HG02981 (cell line): ENCODE measurements around the gene METTL25B.

ENCODE experiments used
- ATAC-seq: cut with Tn5 transposase; IDR thresholded peaks from one replicate; pipeline ENCODE4 v1.9.1; 2021; ENCODE audit warnings: mild to moderate bottlenecking, moderate library complexity; ENCODE audit not compliant: unreplicated experiment

Gene METTL25B

DNA sequence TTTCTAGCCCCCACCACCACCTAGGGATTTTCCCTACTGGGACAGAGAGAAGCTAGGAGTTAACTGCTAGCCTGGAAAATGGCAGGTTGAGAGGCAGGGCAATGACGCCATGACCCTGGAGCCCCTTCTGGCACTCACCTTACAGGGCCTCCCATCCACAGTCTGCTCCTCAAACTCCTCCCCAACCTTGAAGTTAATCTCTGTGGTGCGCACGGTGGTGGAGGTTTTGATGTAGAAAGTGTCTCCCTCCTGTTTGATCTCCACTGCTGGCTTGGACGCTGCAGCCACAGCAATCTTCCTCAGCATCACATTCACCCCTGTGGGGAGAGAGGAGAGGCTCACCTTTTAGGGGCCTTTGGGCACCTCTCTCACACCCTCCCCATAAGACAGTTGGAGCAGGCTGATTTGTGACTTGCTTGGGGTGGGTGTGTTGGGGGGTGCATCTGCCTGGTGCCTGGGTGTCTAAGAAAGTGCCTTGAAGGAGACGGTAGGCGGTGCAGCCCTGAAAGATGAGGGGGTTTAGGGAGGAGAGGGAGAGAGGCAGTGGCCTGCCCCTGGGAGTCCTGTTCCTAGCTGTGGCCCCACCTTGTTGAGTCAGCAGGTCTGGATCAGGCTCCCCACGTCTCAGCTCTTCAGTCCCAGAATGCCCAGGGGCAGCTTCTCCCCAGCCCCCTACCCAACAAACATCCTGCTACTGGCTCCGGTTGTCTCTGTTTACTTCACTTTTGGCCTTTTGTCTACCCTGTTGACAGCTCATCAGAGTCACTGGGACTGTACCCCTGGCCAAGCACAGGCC lies 27.3 kb upstream of the METTL25B start:
- ATAC-seq, result no peak

DNA sequence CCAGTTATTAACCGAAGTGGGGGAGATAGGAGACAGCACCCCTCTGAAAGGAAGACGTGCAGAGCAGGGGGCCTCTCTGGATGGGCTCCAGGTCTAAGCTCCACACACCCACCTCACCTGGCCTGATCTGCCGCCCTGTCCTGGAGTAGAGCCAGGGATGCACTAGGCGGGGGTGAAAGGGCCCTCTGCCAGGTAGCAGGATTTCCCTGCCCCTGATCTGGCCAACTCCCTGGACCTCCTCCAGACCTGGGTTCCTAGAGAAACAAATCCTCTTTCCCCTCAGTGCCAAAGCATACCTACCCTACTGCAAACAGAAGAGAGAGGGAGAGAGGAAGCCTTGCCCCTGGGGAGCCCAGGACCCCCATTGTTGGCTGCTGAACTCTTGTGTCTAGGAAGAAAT lies 24.9 kb upstream of the METTL25B start:
- no peak for ATAC-seq

DNA sequence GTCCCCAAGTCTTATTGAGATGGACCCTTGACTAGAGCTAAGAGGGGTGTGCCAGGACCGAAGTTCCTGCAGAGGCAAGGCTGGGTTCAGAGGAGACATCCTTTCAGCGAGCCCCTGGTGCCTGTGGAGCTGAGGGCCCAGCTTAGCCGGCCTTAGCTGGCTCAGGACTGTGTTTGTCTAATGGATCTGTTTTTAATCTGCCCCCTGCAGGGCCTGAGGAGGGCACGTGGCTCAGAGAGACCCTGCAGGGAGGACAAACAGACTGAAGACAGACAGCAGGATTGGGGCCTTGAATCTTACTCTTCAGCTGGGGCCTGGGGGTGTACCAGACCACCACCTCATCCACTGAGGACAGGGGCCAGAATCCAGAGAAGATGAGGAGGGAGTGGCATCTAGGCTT lies 24.5 kb upstream of the METTL25B start:
- ATAC-seq, result no peak

DNA sequence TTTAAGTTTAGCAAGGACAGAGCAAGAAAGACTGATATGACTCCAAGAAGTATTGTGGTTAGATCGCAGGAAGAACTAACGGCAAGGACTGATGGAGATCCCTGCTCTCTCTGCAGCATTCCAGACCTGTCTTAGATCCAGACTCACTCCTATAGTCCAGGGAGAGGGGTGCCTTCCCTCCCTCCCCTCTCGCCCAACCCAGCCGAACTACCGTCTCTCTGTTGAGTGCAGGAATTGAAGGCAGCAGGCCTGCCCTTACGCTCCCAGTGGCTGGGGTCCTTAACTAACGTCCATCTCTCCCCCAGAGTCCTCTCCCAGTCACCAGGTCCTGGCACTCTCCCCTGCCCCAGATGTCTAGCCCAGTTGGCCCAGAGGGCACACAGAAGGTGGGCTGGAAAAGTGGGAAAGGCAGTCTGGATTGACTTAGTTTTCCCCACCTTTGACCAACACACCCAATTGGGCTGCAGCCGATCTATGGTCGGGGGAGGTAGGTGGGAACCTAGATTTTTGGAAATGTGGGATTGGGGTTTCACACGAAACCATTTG lies 24.0 kb upstream of the METTL25B start:
- ATAC-seq, result no peak

DNA sequence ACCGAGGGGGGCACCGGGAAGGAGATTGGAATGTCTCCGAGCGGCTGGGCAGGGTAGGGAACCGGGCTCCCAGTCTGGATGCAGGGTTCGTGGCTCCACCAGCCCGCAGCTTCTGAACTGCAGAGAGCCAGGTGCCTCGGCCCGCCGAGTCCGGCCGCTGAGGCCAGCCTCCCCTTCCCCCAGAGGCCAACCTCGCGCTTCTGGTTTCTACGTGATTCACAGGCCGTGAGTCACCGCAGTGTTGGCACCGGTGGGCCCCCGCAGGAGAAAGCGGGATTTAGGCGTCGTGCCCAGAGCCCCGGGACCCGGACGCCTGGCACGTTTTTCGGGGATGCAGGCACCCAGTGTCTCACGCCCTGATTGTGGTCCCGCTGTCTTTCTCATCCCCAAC lies 23.3 kb upstream of the METTL25B start:
- no peak for ATAC-seq

DNA sequence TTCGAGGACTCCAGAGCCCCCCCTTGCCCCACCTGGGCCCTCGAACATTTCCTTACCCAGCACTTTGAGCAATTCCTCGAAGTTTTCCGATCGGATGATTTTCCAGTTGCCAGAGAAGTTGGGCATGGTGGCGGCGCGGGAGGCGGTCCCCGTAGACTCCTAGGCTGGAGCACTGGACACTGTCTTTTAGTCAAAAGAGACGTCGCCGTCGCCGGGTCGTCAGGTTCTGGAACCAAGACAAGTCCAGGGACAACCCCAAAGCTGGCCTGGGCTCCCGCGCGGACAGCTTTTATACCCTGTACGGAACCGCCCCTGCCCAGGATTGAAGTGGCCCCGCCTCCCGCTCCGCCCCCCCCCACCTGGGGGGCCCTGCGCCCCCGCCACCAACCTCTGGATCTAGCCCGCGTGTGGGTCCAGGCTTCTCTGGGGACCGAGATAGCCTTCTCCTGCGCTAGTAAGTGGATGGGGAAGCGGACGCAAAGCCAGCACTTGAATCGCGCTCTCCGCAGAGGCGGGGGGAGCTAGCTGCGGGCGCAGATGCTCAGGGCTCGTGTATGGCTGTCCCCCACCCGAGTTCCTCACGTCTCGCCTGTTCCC lies 22.9 kb upstream of the METTL25B start, which contains the start of gene CRABP2:
Gene CRABP2, minus strand, starts transcription at position 263 of the 597 bp plus-strand sequence. Its CDS starts 137 bp downstream, at position 126.
- no peak for ATAC-seq

DNA sequence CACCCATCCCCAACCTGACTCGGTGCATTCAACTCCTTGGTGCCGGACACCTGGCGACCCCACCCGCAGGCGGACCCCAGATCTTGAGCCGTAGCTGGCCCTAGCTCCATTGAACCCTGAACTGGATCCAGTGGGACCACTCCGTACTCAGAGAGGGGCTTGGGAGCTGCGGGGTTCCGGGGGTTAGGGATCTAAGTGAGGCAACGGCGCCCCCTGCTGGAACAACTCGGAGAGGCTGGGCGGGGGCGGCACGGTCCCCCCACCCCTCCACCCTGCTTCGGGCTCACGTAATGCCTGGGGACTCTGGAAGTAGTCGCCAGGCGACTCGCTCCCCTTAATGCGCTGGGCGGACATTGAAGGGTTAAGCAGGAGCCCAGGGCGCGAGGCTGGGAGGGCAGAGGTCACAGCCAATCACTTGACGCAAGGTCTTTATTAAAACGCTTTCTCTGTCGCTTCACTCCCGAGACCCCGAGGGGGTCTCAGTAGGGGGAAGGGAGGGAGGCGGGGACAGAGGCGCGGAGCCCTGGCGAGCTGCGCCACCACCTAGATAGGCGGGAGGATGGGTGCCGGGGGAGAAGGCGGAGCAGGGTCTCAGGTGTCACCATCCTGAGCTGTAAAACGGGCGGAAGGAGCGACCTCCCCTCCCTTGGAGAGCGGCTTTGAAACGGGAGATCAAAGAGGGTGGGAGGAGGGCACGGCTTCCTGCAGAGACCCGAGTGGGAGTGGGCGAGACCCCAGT lies 22.2 kb upstream of the METTL25B start:
- no peak for ATAC-seq

DNA sequence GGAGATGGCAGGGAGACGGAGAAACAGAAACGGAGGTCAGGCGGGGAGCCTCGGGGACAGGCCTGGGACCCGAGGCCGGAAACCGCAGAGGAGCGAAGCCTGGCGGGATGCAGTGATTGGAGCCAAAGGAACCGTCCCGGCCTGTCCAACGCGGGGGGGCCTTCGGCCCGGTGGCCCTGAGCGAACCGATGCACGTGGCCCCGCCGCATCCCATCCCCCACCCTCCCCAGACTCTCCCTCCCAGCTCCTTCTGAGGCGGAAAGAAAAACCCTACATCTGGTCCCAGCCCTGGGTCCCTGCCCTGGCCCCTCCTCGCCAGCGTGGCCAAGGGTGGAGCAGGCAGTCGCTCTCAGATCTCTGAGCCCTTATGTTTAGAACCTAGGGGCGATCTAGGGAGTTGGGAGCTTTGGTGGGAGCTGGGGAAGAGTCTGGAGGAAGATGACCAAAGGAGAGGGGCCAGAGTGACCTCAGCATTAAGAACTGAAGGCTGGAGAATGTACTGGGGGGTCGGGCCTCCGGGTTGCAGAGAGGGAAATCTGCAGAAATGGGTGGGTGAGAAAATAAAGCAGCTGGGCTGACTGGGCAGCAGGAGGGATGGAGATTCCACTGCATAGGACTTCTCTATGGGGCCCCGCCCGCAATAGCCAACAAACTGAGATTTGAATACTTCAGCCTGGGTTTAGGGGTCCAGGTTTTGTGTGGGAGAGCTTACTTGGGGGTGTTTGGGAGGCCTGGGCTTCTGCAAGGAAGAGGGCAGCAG lies 21.4 kb upstream of the METTL25B start:
- ATAC-seq, result no peak

DNA sequence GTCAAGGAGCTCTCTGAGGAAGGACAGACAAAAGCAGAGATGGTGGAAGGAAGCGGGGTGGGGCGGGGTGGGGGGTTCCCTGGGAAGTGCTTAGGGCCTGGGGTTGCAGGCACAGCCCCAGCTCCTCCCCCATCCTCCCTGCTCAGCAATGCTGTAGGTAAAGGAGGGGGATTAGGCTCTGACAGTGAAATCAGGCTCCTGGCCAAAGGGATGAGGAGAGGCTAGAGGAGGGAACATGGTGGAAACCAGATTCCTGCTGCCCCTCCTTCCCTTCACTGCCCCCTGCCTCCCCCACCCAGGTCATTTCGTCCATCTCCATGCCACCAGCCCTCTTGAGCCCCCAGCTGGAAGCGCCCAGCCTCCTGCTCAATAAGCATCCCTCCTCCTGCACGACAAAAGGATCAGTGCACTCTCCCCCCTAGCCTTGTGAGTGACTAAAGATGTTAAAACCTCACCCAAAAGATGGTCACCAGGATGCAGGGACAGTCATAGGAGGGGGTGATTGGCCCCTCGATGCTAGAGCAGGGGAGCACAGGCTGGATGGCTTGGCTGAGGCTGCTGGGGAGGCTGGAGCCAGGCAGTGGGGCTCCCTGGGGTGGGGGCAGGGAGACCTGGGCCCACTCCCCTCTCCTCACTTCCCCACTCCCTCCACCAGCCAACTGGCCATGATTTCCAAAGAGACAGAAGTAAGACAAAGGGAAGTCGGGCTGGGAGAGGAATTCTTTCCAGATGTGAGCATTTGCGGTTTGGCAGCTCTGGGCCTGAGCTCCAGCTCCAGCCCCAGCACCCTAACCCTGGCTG lies 20.7 kb upstream of the METTL25B start:
- ATAC-seq, result no peak

DNA sequence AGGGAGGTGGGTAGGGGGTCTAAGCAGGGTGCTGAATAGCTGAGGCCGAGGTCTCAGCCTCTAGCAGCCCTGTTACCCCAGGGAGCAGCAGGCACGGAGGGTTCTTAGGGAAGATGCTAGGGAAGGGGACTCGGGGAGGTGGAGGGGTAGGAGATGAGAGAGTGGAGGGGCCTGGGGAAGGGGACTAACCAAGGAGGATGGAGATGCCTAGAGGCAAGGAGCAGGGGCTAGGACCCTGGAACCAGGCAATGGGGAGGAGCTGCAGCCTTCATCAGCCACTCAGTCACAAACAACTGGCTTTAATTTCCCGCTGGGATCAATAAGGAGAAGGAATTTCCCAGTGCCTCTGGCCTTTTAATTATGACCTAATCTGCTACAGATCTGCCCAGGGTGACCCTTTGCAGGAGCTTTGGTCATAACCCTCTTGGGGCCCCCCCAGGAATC lies 20.0 kb upstream of the METTL25B start:
- ATAC-seq, result no peak

DNA sequence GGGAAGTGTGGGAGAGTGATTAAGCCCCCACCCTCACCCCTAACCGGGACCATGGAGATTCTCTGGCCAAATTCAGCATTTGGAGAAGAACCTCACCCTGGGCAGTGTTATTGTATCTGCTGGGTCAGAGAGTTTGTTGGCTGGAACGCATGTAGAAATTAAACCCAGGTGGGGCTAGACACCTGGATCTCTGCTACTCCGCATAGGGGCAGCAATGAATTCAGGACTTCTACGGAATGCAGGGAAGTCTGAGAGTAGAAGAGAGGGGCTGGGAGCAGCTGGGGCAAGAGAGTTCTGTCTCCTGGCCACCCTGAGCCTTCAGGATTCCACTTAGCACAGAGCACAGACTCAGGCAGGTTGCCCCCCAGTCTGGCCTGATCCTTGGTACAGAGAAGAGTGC lies 19.2 kb upstream of the METTL25B start:
- ATAC-seq, result no peak

DNA sequence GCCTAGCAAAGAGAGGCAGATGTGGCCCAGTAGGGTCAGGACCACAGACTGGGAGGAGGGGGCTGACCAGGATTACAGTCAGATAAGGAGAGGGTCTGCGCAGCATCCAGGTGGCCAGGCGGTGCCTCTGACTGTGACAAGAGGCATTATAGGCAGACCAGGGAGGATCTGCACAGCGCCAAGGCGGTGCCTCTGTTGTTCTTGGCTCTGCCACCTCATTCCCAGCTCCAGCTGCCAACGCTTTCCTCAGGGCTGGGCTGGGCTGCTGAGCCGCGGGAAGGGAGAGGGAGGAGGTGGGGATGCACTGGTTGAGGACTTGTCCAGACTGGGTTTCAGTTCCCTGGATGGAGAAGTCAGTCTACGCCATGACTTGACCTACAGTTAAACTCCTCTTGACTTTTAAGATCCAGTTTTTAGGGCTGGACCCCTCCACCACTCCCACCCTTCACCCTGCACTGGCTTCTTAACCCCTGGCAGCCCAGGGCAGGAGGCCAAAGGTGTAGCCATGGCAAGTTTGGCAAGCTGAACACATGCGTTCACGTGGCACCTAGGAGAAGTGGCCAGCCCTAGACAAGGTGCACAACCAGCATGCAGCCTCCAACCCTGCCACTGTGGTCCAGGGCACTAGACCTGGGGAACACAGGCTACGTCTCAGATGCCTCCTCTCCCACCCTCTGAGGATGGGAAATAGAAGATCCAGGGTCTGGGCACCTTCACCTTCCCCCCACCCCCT lies 18.3 kb upstream of the METTL25B start:
- no peak for ATAC-seq

DNA sequence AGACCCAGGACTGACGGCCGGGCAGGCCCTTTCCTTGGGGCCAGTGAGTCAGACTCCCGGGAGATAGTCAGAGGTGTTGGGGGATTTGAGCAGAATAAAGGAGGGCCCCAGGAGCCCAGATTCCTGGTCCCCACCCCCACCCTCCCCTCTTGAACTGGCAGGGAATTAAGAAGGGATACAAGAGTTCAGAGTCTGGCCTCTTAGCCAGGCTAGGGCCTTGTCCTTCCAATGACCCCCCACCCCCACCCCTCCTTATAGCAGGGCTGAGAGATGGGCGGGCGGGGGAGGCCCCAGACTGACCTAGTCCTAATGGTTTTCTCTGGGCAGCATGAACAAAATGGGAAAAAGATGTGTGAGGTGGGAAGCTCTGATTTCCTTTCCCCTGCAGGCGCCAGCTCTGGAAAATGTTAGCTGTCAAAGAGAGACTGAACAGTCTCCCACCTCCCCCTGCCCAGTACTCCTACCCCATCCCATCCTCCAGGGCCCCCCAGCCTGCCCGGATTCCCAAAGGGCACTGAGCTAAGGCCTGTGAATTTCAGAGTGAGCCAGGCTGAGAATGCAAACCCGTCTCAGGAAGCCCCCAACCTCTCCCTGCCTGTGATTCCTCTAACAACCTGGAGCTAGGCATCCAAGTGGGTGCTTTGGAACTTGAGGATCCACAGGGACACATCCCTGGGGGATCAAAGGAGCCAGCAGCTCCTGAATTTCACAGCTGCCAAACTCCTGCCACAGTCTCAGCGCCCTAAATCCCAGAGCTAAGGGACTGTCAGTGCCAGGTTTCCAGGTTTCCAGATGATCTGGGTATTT lies 17.1 kb upstream of the METTL25B start:
- ATAC-seq, result no peak

DNA sequence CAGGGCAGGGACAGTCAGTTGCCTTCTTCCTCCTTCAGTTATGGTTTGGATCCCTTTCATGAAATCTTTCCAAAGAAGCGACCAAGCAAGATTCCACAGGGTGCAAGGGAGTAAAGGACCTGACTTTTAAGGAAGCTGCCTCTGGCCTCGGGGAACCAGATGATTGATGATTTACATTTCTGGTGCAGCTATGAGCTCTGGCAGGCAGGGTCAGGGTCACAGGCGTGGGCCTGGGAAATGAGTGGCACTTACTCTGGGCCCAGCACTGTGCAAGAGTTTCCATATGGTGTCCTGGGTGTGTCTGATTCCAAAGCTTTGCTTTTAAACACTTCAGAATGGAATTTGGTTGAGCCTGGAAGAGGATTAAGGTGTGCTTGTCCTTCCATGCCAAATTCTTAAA lies 15.6 kb upstream of the METTL25B start:
- ATAC-seq, result no peak

DNA sequence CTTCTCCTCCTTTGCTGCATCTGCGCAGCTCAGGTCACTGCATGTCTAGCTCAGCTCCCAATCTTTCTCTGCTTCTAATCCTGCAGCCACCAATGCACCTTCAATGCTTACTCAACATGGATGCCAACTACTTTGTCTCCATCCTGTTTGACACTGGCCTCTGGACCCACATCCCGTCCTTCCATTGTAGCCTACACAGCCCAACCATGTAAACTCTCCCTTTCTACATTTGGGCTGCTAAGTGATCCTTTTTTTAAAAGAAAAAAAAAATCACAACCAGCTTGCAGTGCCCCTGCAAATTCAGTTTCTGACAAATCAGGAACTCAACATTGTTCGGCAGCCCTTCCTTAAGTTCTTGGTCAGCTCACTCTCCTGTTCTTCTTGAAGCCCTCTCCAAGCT lies 13.4 kb upstream of the METTL25B start:
- no peak for ATAC-seq

DNA sequence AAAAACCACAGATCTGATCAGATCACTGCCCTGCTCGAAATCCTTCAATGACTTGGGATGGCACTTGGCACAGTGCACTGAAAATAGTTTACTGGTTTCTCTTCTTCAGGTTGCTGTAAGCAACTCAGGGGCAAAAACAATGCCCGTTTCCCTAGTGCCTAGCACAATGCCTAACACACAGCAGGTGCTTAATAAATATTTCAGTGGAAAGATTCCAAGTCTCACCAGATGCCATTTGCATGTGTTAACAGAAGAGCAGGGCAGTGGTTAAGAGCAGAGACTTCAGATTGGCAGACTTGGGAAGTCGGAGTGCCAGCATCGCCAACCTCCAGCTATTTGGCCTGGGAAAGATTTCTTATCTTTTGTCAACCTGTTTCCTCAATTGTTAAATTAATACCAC lies 10.9 kb upstream of the METTL25B start:
- no peak for ATAC-seq

DNA sequence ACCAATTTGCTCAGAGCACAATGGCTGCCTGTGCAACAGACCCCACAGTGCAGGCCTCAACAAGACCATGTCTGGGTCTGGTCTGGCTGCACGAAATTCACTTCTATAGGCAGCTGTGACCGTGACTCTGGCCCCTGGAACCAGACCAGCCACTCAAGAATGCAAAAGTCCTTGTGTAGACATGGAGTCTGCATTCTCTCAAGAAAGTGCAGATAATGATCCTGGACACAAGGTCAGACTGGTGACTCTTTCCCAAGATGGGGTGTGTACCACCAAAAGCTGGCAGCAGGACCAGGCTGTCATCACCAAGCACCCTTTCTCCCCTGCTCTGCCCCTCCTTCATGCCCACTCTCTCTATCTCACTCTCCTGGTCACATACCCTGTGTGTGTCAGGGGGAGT lies 7.1 kb upstream of the METTL25B start:
- ATAC-seq, result no peak

DNA sequence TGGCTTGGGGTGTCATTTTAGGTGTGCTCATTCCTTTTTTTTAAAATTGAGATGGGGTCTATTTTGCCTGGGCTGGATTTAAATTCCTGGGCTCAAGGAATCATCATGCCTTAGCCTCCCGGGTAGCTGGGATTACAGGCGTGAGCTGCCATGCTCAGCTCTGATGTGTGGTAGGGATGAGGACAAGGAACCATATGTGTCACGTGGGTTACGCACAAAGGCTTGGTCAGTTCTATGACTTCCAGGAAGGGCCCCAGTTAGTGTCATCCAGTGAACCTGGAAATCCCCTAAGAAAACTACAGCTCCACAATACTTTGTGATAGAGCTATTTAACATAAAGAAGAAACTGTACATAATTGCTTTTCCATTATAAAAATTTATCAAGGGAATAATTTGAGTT lies 6.7 kb upstream of the METTL25B start:
- no peak for ATAC-seq
